ENCODE measurements around the gene ANKRD44.

Gene ANKRD44

GRCh38 chr2:196983934-196984333 is 326.6 kb downstream of the ANKRD44 start:
- DNase-seq (ENCODE audit: low read depth), result no peak

GRCh38 chr2:196980473-196980872 is 330.1 kb downstream of the ANKRD44 start:
- no peak for DNase-seq (ENCODE audit: low read depth)

GRCh38 chr2:196980001-196980400 is 330.6 kb downstream of the ANKRD44 start:
- no peak for DNase-seq (ENCODE audit: low read depth)

- no peak for DNase-seq (ENCODE audit: low read depth)
These were observed 333.1 kb downstream of the ANKRD44 start for GRCh38 chr2:196977507-196977906.

- no peak for DNase-seq (ENCODE audit: low read depth)
These were observed 335.6 kb downstream of the ANKRD44 start for GRCh38 chr2:196974970-196975369.

- no peak for DNase-seq (ENCODE audit: low read depth)
These were observed 338.9 kb downstream of the ANKRD44 start for GRCh38 chr2:196971574-196972279.

GRCh38 chr2:196970099-196970498 is 340.5 kb downstream of the ANKRD44 start:
- DNase-seq (ENCODE audit: low read depth), result no peak

GRCh38 chr2:196968516-196968915 is 342.1 kb downstream of the ANKRD44 start:
- DNase-seq (ENCODE audit: low read depth), result no peak

GRCh38 chr2:196967775-196968174 is 342.8 kb downstream of the ANKRD44 start:
- DNase-seq (ENCODE audit: low read depth), result no peak

- no peak for DNase-seq (ENCODE audit: low read depth)
These were observed 343.5 kb downstream of the ANKRD44 start for GRCh38 chr2:196967116-196967515.

GRCh38 chr2:196966061-196966460 is 344.5 kb downstream of the ANKRD44 start:
- DNase-seq (ENCODE audit: low read depth), result no peak

GRCh38 chr2:196965651-196966050 is 344.9 kb downstream of the ANKRD44 start:
- DNase-seq (ENCODE audit: low read depth), result no peak

- DNase-seq (ENCODE audit: low read depth), result no peak
These were observed 346.6 kb downstream of the ANKRD44 start for GRCh38 chr2:196963961-196964360.

GRCh38 chr2:196963043-196963442 is 347.5 kb downstream of the ANKRD44 start:
- DNase-seq (ENCODE audit: low read depth), result no peak

- no peak for DNase-seq (ENCODE audit: low read depth)
These were observed 348.3 kb downstream of the ANKRD44 start for GRCh38 chr2:196962325-196962724.

GRCh38 chr2:196961889-196962288 is 348.7 kb downstream of the ANKRD44 start:
- DNase-seq (ENCODE audit: low read depth), result no peak

- no peak for DNase-seq (ENCODE audit: low read depth)
These were observed 350.7 kb downstream of the ANKRD44 start for GRCh38 chr2:196959734-196960338.

GRCh38 chr2:196959281-196959680 is 351.3 kb downstream of the ANKRD44 start:
- DNase-seq (ENCODE audit: low read depth), result no peak

- DNase-seq (ENCODE audit: low read depth), result no peak
These were observed 352.6 kb downstream of the ANKRD44 start for GRCh38 chr2:196957881-196958525.

- no peak for DNase-seq (ENCODE audit: low read depth)
These were observed 353.1 kb downstream of the ANKRD44 start for GRCh38 chr2:196957442-196957841.

GRCh38 chr2:196956069-196956468 is 354.5 kb downstream of the ANKRD44 start:
- DNase-seq (ENCODE audit: low read depth), result no peak

GRCh38 chr2:196955036-196955435 is 355.5 kb downstream of the ANKRD44 start:
- no peak for DNase-seq (ENCODE audit: low read depth)

GRCh38 chr2:196954001-196954400 is 356.6 kb downstream of the ANKRD44 start:
- DNase-seq (ENCODE audit: low read depth), result no peak

Measured in stimulated activated CD8-positive, alpha-beta memory T cell treated with anti-CD3 and anti-CD28 coated beads, Interleukin-12 subunit alpha, Interleukin-12 subunit beta, amount 100 ng/mL, for 1 hour (primary cell).